Tibial nerve (tissue), 4 donors: ENCODE measurements around the gene BRICD5.

Experiments used
- CTCF ChIP-seq, 5 experiments: fragments of 200-600 bp in 3 of 5; fragments of 450-650 bp in 2 of 5; sonication (generic) in 3 of 5; IDR thresholded peaks; one replicate each; pipeline ENCODE4 v1.5.1; 2016 to 2019; ENCODE audit warnings: antibody characterized with exemption in 5 of 5, mild to moderate bottlenecking in 3 of 5, moderate library complexity in 2 of 5
- EP300 ChIP-seq, 2 donors: sonication (generic); formaldehyde crosslinking; IDR thresholded peaks; one replicate each; pipeline ENCODE4 v1.6.1; 2017; ENCODE audit warnings: antibody characterized with exemption in 2 of 2, mild to moderate bottlenecking in 1 of 2
- POLR2A ChIP-seq, 2 donors: fragments of 450-650 bp; IDR thresholded peaks; one replicate each; pipeline ENCODE4 v1.6.1; 2017; ENCODE audit warnings: antibody characterized with exemption in 2 of 2, mild to moderate bottlenecking in 2 of 2, moderate library complexity in 2 of 2

- TF ChIP-seq CTCF (IDR thresholded peaks at IDR 0.05) = no peak
- TF ChIP-seq POLR2A (IDR thresholded peaks at IDR 0.05) = no peak
- no peak for TF ChIP-seq EP300 (IDR thresholded peaks at IDR 0.05)
Measured at GRCh38 chr16:2210009-2210332, 692 bp downstream of the BRICD5 start.
